NCI-H2107 treated with DMSO at 0.1 percent for 48 hours (cell line): ENCODE results near the gene MSGN1.
"Not testable (repeated sequence)": the region's sequence is repeated elsewhere in the genome, so short reads cannot be mapped to it uniquely, and the experiment has no call there.

Experiments
- DNase-seq: peaks from one replicate; lab custom pipeline; 2025; ENCODE audit not compliant: unreplicated experiment; lab: John Stamatoyannopoulos, UW

Gene MSGN1

GRCh38 chr2:17804358-17804757, 11.9 kb upstream of the MSGN1 start:
- DNase-seq = no peak

GRCh38 chr2:17805166-17805565, 11.1 kb upstream of the MSGN1 start:
- no peak for DNase-seq

- DNase-seq = no peak
Measured at GRCh38 chr2:17805717-17806363, 10.4 kb upstream of the MSGN1 start.

- no peak for DNase-seq
Measured at GRCh38 chr2:17813010-17813741, 3.1 kb upstream of the MSGN1 start.

DNA sequence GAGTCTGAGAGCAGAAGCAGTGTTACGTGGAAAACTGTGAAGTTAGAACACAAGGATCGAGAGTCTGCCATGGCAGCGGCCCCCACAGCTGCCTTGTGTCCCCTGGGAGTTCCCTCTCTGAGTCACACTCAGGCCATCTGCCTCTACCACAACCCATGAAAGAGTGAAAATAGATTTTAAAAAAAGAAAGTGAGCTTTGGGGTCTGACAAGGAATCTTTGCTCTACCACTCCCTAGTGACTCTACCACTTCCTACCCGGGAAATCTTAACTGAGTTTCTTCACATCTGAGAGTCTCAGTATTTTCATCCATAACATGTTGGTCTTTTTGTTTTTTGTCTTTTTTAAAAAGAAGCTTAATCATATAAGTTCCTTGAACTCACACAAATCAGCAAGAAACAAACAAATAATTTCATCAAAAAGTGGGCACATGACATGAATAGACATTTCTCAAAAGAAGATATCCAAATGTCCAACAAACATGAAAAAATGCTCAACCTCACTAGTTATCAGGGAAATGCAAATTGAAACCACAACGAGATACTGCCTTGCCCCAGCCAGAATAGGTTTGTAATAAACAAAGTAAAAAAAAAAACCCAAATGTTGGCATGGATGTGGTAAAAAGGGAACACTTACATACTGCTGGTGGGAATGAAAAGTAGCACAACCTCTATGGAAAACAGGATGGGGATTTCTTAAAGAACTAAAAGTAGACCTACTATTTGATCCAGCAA, 2.4 kb upstream of the MSGN1 start:
- DNase-seq = no peak

DNA sequence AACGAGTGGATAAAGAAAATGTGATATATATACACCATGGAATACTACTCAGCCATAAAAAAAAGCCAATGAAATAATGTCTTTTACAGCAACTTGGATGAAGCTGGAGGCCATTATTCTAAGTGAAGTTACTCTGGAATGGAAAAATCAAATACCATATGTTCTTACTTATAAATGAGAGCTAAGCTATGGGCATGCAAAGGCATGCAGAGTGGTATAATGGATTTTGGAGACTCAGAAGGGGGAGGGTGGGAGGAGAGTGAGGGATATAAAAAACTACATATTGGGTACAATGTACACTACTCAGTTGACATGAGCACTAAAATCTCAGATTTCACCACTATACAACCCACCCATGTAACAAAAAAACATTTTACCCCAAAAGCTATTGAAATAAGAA, 1.7 kb upstream of the MSGN1 start:
- DNase-seq = no peak

DNA sequence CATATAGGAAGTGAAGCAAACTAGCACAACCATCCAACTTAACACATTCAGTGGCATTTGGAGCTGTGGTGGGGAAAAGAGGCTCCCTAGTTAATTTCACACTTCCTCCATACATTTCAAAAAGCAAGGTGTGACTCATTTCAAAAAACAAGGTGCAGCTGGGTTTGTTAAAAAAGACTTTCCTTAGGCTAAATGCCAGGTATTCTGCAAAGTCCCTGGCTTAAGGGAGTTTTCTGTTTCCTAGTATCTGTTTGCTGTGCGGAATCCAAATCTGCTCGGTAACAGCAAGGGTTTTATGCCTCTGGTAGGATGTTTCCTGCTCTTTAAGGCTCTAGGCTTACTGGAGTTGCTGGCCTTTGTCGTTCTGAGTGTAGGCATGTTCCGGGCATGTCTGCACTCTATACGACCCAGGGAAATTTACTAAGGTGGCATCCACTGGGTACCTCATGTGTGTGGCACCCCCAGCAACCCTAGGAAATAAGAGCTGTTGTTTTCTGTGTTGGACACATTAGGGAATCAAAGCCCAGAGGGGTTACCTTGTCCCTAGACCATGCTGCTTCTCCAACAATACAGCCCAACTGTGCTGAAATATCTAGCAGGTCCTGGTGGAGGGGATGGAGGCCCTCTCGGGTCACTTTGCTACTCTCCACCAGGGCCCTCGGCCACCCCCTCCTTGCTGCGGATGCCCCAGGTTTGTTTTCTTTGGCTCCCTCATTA, 634 bp upstream of the MSGN1 start:
- no peak for DNase-seq

DNA sequence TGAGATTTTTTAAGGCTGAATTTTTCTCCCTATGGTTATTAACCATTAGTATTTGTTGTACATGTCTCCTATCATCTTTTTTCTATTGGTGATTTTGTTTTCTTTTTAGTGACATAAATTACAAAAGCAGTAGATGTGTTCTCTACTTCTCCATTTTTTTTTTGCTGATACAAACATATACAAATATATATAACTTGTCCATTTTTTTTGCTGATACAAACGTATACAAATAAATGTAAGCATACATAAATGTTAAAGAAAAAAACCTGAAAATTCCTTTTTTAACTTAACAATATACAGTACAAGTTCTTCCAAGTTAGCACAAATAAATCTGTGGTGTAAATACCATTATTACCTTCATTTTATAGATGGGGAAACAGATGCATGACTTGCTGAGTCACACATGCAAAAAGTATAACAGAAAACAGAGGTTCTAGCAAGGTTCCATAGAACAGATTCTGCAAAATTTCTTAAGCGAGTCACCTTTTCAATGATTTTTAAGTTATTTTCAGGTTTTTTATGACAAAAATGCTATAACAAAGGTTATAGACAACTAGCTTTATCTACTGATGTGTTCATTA, 2.1 kb downstream of the MSGN1 start:
- DNase-seq = no peak

- no peak for DNase-seq
Measured at GRCh38 chr2:17821080-17821479, 4.8 kb downstream of the MSGN1 start.

GRCh38 chr2:17821535-17822444, 5.5 kb downstream of the MSGN1 start:
- DNase-seq = no peak

GRCh38 chr2:17822445-17823117, 6.3 kb downstream of the MSGN1 start:
- DNase-seq = no peak

- DNase-seq = not testable (repeated sequence)
Measured at GRCh38 chr2:17823646-17824045, 7.4 kb downstream of the MSGN1 start.

GRCh38 chr2:17827316-17827715, 11.1 kb downstream of the MSGN1 start:
- no peak for DNase-seq

DNA sequence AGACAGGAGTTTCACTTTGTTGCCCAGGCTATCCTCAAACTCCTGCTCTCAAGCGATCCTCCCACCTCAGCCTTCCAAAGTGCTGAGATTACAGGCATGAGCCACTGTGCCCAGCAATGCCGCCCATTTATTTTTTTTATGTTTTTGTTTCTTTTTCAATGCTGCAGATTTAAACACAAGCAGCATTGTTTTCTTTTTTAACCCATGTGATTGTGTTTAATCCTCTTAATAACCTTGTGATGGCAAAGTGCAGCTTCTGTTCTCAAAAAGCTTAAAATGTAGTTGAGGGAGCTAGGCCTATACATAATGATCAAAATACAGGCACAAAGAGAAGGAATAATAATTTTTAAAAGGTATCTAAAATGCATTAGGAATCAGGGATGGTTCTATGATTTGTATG, 11.5 kb downstream of the MSGN1 start:
- DNase-seq = no peak

GRCh38 chr2:17830053-17831034, 14.1 kb downstream of the MSGN1 start:
- peak; percentile 62 for DNase-seq

- no peak for DNase-seq
Measured at GRCh38 chr2:17835516-17835915, 19.3 kb downstream of the MSGN1 start.

DNA sequence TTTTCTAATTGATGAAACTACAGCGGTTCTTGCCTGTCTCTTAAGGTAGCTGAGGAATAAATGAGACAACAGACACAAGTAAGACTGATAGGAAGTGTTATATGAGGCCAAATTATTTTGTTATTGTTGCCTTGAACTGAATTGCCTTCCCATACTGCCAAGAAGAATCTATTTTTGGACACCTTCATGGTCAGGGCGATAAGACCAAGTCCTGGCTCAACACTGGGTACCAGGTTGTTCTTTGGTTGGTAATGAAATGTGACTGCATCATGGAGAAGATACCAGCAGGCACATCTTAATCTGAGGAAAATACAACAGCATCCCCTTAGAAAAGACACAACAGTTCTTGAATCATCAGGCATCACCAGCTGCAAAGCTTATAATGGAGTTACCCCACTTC, 23.7 kb downstream of the MSGN1 start:
- DNase-seq = no peak

GRCh38 chr2:17843457-17843856, 27.2 kb downstream of the MSGN1 start:
- no peak for DNase-seq
